ENCODE measurements around the gene ZSCAN22.

The ZSCAN22 gene

GRCh38 chr19:58334691-58335249 lies 8.0 kb downstream of the ZSCAN22 start:
- Histone ChIP-seq H3K4me3 (ENCODE audit: low read depth, low read length, poor library complexity, severe bottlenecking) (no peak overlapping the region), H3K27ac (ENCODE audit: low read depth, low read length, poor library complexity, severe bottlenecking) (no peak overlapping the region), H3K9ac (ENCODE audit: low read length) (no peak overlapping the region), H2AFZ (ENCODE audit: low read length) (no peak overlapping the region), H3K4me1 (ENCODE audit: insufficient read depth, low read length, severe bottlenecking) (no peaks in the 10 kb centered on the region), H3K36me3 (ENCODE audit: insufficient read depth, low read length) (peaks cover 42% of the 10 kb centered on the region), H3K9me3 (ENCODE audit: low read length) (no peaks in the 10 kb centered on the region; the same call in 1 of the 2 replicates), H3K4me2 (ENCODE audit: low read length) (no peak overlapping the region), H3K9me2 (ENCODE audit: low read depth, low read length) (no peaks in the 10 kb centered on the region), H3K27me3 (ENCODE audit: insufficient read depth, low read length) (no peaks in the 10 kb centered on the region), H3F3A (ENCODE audit: insufficient read depth, low read length) (no peaks in the 10 kb centered on the region), H3K79me2 (ENCODE audit: insufficient read depth, low read length) (no peaks in the 10 kb centered on the region), H4K20me1 (ENCODE audit: insufficient read depth, low read length) (no peaks in the 10 kb centered on the region)
- TF ChIP-seq EZH2 (IDR thresholded peaks at IDR 0.05; ENCODE audit: borderline replicate concordance, low read length) (no peak), CTCF (IDR thresholded peaks at IDR 0.05; ENCODE audit: low read length) (no peak)

- H3K4me1 ChIP-seq (ENCODE audit: insufficient read depth, low read length, severe bottlenecking), result no peaks in the 10 kb centered on the region
- H4K20me1 ChIP-seq (ENCODE audit: insufficient read depth, low read length), result no peaks in the 10 kb centered on the region
- peaks cover 47% of the 10 kb centered on the region for H3K36me3 ChIP-seq (ENCODE audit: insufficient read depth, low read length)
- TF ChIP-seq EZH2 (IDR thresholded peaks at IDR 0.05; ENCODE audit: borderline replicate concordance, low read length) (no peak), CTCF (IDR thresholded peaks at IDR 0.05; ENCODE audit: low read length) (no peak)
- no peak overlapping the region for H3K4me2 ChIP-seq (ENCODE audit: low read length)
- no peak overlapping the region for H3K27ac ChIP-seq (ENCODE audit: low read depth, low read length, poor library complexity, severe bottlenecking)
- H3K9ac ChIP-seq (ENCODE audit: low read length), result no peak overlapping the region
- no peaks in the 10 kb centered on the region for H3K27me3 ChIP-seq (ENCODE audit: insufficient read depth, low read length)
- no peaks in the 10 kb centered on the region for H3F3A ChIP-seq (ENCODE audit: insufficient read depth, low read length)
- no peak overlapping the region for H2AFZ ChIP-seq (ENCODE audit: low read length)
- no peaks in the 10 kb centered on the region for H3K79me2 ChIP-seq (ENCODE audit: insufficient read depth, low read length)
- no peaks in the 10 kb centered on the region; the same call in 1 of the 2 replicates for H3K9me3 ChIP-seq (ENCODE audit: low read length)
- no peaks in the 10 kb centered on the region for H3K9me2 ChIP-seq (ENCODE audit: low read depth, low read length)
- H3K4me3 ChIP-seq (ENCODE audit: low read depth, low read length, poor library complexity, severe bottlenecking), result no peak overlapping the region
Observed at GRCh38 chr19:58335630-58336029, 8.8 kb downstream of the ZSCAN22 start.

GRCh38 chr19:58336216-58336615 lies 9.4 kb downstream of the ZSCAN22 start:
- Histone ChIP-seq H3K9me3 (ENCODE audit: low read length) (no peaks in the 10 kb centered on the region; the same call in 1 of the 2 replicates), H3F3A (ENCODE audit: insufficient read depth, low read length) (no peaks in the 10 kb centered on the region), H2AFZ (ENCODE audit: low read length) (no peak overlapping the region), H3K4me1 (ENCODE audit: insufficient read depth, low read length, severe bottlenecking) (no peaks in the 10 kb centered on the region), H4K20me1 (ENCODE audit: insufficient read depth, low read length) (no peaks in the 10 kb centered on the region), H3K9ac (ENCODE audit: low read length) (no peak overlapping the region), H3K27ac (ENCODE audit: low read depth, low read length, poor library complexity, severe bottlenecking) (no peak overlapping the region), H3K36me3 (ENCODE audit: insufficient read depth, low read length) (peaks cover 52% of the 10 kb centered on the region), H3K4me2 (ENCODE audit: low read length) (no peak overlapping the region), H3K79me2 (ENCODE audit: insufficient read depth, low read length) (no peaks in the 10 kb centered on the region), H3K9me2 (ENCODE audit: low read depth, low read length) (no peaks in the 10 kb centered on the region), H3K27me3 (ENCODE audit: insufficient read depth, low read length) (no peaks in the 10 kb centered on the region), H3K4me3 (ENCODE audit: low read depth, low read length, poor library complexity, severe bottlenecking) (no peak overlapping the region)
- TF ChIP-seq EZH2 (IDR thresholded peaks at IDR 0.05; ENCODE audit: borderline replicate concordance, low read length) (no peak), CTCF (IDR thresholded peaks at IDR 0.05; ENCODE audit: low read length) (no peak)

Measured in OCI-LY1 (cell line).